GM12801 (cell line): ENCODE results near the gene C1orf174.

Experiments used
- CTCF ChIP-seq: IDR thresholded peaks from one replicate; pipeline ENCODE4 v1.5.1; 2011; ENCODE audit warnings: control low read depth; ENCODE audit not compliant: insufficient read length; ENCODE audit errors: extremely low read depth

The C1orf174 gene

DNA sequence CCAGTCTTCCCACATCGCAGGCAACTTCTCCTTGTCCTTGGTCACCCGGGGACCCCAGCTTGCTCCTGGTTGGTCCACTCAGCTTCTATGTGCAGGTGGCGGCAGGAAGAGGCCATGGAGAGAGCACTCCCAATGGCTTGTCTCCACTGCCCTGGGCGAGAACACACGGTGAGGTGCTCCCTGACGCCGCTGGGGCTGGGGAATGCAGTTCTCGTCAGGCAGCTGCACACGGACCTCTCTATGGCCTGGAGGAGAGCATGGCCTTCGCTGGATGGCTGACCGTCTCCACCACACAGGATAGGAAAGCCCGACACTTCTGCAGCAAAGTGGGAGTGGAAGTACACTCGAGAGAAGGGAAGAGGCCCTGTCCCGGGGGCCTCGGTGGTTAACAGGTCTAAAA is 11.8 kb downstream of the C1orf174 start:
- no peak for TF ChIP-seq CTCF

DNA sequence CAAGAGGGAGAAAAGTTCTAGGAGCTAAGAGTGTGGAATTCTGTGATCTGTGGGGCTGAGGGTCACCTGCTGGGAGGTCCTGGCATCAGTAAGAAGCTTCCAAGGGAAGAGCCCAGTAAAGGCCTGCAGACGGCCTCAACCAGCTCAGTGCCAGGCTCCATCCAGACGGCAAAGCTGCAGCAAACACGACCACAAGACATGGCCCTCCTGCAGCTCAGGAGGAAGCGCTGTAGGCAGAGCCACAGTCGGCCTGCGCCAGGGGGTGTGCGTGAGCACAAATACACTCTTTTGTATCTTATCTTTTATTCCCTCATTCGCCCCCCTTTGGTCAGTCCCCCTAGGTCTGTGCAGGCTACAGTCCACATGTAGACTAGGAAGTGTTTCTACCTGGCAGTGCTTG is 13.4 kb downstream of the C1orf174 start:
- no peak for TF ChIP-seq CTCF

DNA sequence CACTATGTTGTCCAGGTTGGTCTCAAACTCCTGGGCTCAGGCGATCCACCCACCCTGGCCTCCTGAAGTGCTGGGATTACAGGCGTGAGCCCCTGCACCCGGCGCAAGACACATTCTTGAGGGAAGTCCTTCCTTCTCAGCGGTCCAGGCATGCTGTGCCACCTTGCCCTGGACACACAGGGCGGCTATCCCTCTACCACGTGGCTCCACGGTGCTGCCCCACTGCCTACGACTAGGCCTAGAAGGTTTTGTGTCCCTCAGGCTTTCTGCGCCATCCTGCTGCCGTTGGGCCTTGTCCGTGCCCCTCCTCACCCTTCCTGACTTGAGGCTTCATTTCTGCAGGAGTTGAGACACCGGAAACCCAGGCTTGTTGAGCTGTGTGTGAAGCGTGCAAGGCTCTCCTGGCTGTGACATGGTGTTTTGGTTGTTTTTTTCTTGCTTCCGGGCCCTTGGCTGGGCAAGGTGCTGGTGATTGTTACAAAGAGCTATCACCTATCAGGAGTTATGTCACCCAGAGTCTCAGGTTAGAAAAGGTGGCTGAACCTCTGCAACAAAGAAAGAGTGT is 13.9 kb downstream of the C1orf174 start:
- TF ChIP-seq CTCF: no peak

- TF ChIP-seq CTCF: no peak
Observed at GRCh38 chr1:3885611-3886010, 14.5 kb downstream of the C1orf174 start.

GRCh38 chr1:3884966-3885365 is 15.1 kb downstream of the C1orf174 start:
- no peak for TF ChIP-seq CTCF

- TF ChIP-seq CTCF: no peak
Observed at GRCh38 chr1:3883194-3883925, 16.7 kb downstream of the C1orf174 start.

GRCh38 chr1:3881193-3881480 is 18.9 kb downstream of the C1orf174 start:
- no peak for TF ChIP-seq CTCF
